Stomach (tissue), 4 donors: ENCODE data around the gene TRIB2.

Experiments
- POLR2A ChIP-seq, 4 donors: fragments of 450-650 bp; IDR thresholded peaks; one replicate each; pipeline ENCODE4 v1.6.1; 2016; ENCODE audit warnings: antibody characterized with exemption in 4 of 4, control low read depth in 2 of 4, mild to moderate bottlenecking in 1 of 4, moderate library complexity in 1 of 4
- TF ChIP-seq, protein P1 (sequence below), 7 experiments: fragments of 450-650 bp in 4 of 7; fragments of 200-600 bp in 3 of 7; sonication (generic) in 3 of 7; IDR thresholded peaks; one replicate each; pipeline ENCODE4 v1.5.1; 2016 to 2019; ENCODE audit warnings: antibody characterized with exemption in 7 of 7, control low read depth in 2 of 7, mild to moderate bottlenecking in 1 of 7

DNA sequence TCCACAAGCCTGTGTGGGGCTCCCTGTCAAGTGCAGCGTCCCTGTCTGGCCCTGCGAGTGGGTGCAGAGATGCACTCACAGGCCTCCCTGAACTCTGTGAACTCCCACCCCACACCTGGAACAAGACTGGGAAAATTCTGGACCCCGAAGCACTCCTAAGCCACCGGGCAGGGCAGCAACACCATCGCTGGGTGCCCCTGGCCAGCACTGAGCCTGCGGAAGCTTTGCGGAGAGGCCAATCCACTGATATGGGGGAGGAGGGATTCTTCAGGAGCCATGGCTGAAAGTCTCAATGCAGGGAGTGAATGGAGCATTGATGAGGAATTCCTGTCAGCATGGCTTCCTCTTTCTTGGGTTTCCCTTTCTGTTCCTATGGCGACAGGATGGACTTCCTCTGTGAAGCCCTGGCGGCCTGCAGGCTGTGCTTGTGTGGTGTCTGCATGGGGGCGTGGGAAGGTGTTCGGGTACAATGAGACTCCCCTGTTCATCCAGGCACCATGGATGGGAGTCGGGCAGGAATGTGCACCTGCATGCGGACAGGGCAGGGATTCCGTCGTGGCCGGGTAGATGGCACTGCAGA is 15.1 kb downstream of the TRIB2 start:
- TF ChIP-seq, protein P1, sequence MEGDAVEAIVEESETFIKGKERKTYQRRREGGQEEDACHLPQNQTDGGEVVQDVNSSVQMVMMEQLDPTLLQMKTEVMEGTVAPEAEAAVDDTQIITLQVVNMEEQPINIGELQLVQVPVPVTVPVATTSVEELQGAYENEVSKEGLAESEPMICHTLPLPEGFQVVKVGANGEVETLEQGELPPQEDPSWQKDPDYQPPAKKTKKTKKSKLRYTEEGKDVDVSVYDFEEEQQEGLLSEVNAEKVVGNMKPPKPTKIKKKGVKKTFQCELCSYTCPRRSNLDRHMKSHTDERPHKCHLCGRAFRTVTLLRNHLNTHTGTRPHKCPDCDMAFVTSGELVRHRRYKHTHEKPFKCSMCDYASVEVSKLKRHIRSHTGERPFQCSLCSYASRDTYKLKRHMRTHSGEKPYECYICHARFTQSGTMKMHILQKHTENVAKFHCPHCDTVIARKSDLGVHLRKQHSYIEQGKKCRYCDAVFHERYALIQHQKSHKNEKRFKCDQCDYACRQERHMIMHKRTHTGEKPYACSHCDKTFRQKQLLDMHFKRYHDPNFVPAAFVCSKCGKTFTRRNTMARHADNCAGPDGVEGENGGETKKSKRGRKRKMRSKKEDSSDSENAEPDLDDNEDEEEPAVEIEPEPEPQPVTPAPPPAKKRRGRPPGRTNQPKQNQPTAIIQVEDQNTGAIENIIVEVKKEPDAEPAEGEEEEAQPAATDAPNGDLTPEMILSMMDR (IDR thresholded peaks at IDR 0.05) = no peak
- TF ChIP-seq POLR2A (IDR thresholded peaks at IDR 0.05) = no peak
